ENCODE data around the gene SUCLA2. TPM values are rescaled to one million over a fixed set of nuclear protein-coding genes. Genes with fewer than 3 reads are reported as not detected.

The SUCLA2 gene
- total RNA-seq, 2 donors from 2014 or later = 16.1 to 19.8 TPM

DNA sequence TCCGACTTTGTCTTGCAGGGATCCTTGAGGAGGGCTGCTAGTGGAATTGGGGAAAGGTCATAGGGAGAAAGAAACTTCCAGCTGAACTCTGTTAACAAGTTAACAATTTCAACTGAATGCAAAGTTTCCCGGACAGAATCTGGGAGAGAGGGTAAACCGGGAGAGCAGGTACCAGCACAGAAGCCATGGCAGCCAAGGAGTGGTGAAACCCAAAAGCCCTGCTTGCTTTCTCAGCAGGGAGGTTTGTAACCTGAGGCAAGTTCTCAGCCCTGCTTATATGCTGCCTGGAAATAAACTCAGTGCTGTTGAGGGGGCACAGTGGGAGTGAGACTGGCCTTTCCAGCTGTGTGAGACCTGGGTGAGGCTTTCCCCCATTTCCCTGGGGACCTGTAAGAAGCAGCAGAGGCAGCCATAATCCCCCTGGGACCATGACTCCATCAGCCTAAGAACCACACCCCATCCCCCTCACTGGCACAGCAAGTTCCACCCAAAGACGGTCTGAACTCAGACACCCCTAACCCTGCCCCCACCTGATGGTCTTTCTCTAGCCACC is 84.0 kb downstream of the SUCLA2 start:
- Histone ChIP-seq H3K27ac (no peak overlapping the region), H3K27me3 (no peaks in the 10 kb centered on the region), H3K36me3 (replicated peaks in 1 of 2; ENCODE audit: insufficient read depth in 1 of 2, low read depth in 2 of 2) (no peaks in the 10 kb centered on the region), H3K4me1 (no peaks in the 10 kb centered on the region), H3K4me3 (no peak overlapping the region), H3K9me3 (peaks cover 0 to 8% (median 0%) of the 10 kb centered on the region in 3 donors)
- TF ChIP-seq CTCF (IDR thresholded peaks at IDR 0.05) (no peak), POLR2A (IDR thresholded peaks at IDR 0.05) (no peak)
- no peak for ATAC-seq
- 82 to 92% methylated on average over 4 of the region's 4 CpGs for WGBS, 2 donors
- intact Hi-C loops (cut with DNase I) = no loop called here
- DNase-seq = no peak

DNA sequence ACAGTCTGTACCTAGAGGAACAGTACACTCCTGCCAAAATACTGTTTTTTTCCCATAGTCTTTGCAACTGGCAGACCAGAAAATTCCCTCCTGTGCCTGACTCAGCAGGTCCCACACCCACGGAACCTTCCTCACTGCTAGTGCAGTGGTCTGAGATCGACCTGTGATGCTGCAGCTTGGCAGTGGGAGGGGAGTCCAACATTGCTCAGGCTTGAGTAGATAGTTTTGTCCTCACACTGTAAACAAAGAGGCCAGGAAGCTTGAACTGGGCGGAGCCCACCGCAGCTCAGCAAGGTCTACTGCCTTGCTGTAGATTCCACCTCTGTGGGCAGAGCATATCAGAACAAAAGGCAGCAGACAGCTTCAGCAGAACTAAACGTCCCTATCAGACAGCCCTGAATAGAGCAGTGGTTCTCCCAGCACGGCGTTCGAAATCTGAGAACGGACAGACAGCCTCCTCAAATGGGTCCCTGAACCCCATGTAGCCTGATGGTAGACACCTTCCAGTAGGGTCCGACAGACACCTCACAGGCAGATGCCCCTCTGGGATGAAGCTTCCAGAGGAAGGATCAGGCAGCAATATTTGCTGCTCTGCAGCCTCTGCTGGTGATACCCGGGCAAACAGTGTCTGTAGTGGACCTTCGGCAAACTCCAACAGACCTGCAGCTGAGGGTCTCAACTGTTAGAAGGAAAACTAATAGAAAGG is 92.7 kb downstream of the SUCLA2 start:
- no peak for DNase-seq
- no peak for ATAC-seq
- Histone ChIP-seq H3K27me3 (no peaks in the 10 kb centered on the region), H3K4me1 (no peaks in the 10 kb centered on the region), H3K27ac (no peak overlapping the region), H3K9me3 (no peaks in the 10 kb centered on the region), H3K4me3 (no peak overlapping the region), H3K36me3 (replicated peaks in 1 of 2; ENCODE audit: insufficient read depth in 1 of 2, low read depth in 2 of 2) (no peaks in the 10 kb centered on the region)
- intact Hi-C loops (cut with DNase I) = no loop called here
- 74 to 79% methylated on average over 10 to 12 of the region's 12 CpGs for WGBS, 2 donors
- TF ChIP-seq CTCF (IDR thresholded peaks at IDR 0.05) = no peak
- TF ChIP-seq POLR2A (IDR thresholded peaks at IDR 0.05) = no peak

DNA sequence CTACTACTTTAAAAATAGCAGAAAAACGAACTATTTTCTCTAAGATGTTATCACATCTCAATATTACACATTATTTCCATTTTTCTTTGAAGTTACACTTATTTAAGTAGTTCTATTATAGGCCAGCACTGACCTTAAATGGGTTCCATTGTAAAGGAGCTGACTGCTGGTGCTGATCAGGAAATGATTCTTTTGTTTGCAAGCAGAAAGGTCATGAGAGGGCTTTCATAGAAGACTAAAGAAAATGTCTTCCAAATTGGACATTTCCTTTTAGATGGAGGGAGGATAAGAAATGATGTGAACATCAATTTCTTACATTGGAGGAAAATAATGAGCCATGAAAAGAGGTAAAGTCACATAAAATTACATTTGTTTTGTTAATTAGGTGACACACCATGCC is 96.2 kb downstream of the SUCLA2 start:
- WGBS, 2 donors = 38 to 57% methylated on average over 1 of the region's 1 CpG
- Histone ChIP-seq H3K27me3 (no peaks in the 10 kb centered on the region), H3K4me1 (no peaks in the 10 kb centered on the region), H3K27ac (no peak overlapping the region), H3K9me3 (no peaks in the 10 kb centered on the region), H3K4me3 (no peak overlapping the region), H3K36me3 (replicated peaks in 1 of 2; ENCODE audit: insufficient read depth in 1 of 2, low read depth in 2 of 2) (no peaks in the 10 kb centered on the region)
- intact Hi-C loops (cut with DNase I) = no loop called here
- TF ChIP-seq POLR2A (IDR thresholded peaks at IDR 0.05) (no peak), CTCF (IDR thresholded peaks at IDR 0.05) (no peak)
- ATAC-seq = no peak
- no peak for DNase-seq

DNA sequence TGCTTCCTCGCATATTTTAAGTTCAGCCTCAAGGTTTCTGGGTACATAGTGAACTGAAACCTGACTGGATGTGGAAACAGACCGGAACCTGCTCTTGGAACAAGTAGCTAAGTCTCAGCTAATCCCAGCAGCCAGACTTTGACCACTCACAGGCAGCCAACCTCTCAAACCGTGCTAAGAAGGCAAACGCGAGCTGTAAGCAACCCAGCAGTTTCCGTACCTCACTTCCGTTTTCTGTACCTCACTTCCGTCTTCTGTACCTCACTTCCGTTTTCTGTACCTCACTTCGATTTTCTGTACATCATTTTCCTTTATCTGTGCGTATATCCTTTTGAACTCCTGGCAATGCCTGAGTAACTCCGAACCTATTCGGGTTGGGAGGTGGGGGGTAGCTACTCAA is 96.8 kb downstream of the SUCLA2 start:
- no peaks in the 10 kb centered on the region for H3K4me1 ChIP-seq
- DNase-seq = no peak
- ATAC-seq = no peak
- no peak overlapping the region for H3K27ac ChIP-seq
- no peaks in the 10 kb centered on the region for H3K36me3 ChIP-seq (replicated peaks in 1 of 2; ENCODE audit: insufficient read depth in 1 of 2, low read depth in 2 of 2)
- WGBS, 2 donors = 83 to 91% methylated on average over 13 of the region's 13 CpGs
- H3K27me3 ChIP-seq = no peaks in the 10 kb centered on the region
- H3K9me3 ChIP-seq = no peaks in the 10 kb centered on the region
- H3K4me3 ChIP-seq = no peak overlapping the region
- intact Hi-C loops (cut with DNase I) = no loop called here
- TF ChIP-seq CTCF (IDR thresholded peaks at IDR 0.05) = no peak
- TF ChIP-seq POLR2A (IDR thresholded peaks at IDR 0.05) = no peak

GRCh38 chr13:47903836-47904235 is 97.2 kb downstream of the SUCLA2 start:
- intact Hi-C loops (cut with DNase I) = no loop called here
- no peaks in the 10 kb centered on the region for H3K9me3 ChIP-seq
- DNase-seq = no peak
- 61 to 66% methylated on average over 6 of the region's 6 CpGs for WGBS, 2 donors
- no peak overlapping the region for H3K4me3 ChIP-seq
- no peak for TF ChIP-seq CTCF (IDR thresholded peaks at IDR 0.05)
- no peak for TF ChIP-seq POLR2A (IDR thresholded peaks at IDR 0.05)
- H3K27ac ChIP-seq = no peak overlapping the region
- H3K4me1 ChIP-seq = no peaks in the 10 kb centered on the region
- ATAC-seq = no peak
- H3K36me3 ChIP-seq (replicated peaks in 1 of 2; ENCODE audit: insufficient read depth in 1 of 2, low read depth in 2 of 2) = no peaks in the 10 kb centered on the region
- no peaks in the 10 kb centered on the region for H3K27me3 ChIP-seq

All from body of pancreas (tissue), 4 donors.